Measurements from ENCODE around the gene DYNC1H1.

DNA sequence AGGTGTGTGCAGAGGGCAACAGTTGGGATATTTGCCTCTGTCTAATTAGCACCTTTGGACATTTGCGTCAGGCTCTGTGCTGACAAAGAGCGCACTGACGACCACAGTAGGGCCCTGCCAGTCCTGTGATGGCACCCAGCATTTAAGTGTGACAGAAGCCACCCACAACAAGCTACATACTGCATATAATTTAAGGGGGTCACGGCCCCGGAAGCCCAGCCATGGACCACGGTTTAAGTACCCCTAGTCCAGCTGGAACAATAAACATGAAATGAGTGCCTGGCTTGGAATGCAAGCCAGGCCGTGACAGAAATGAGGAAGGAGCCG lies 16.8 kb upstream of the DYNC1H1 start:
- TF ChIP-seq EZH2 (IDR thresholded peaks at IDR 0.05; ENCODE audit: borderline replicate concordance, low read depth, low read length, poor library complexity, severe bottlenecking) (no peak), CTCF (conservative IDR thresholded peaks at IDR 0.05; ENCODE audit: low read depth, low read length) (no peak)
